GM12878 (cell line): ENCODE data around the gene PHEX. TPM values are rescaled to one million over a fixed set of nuclear protein-coding genes. Genes with fewer than 3 reads are reported as not detected.

Experiments
- ATAC-seq: fragments of 200-7000 bp; cut with Tn5 transposase; 3 replicates; pipeline ENCODE4 v1.9.1; 2020; ENCODE audit warnings: mild to moderate bottlenecking, moderate library complexity
- BruUV-seq: library from RNA; stranded (reverse); fragments of 400-500 nt; replicated peaks from 2 replicates; lab custom pipeline; 2021; lab: Mats Ljungman, UMichigan
- CTCF ChIA-PET: fragments of 300-600 bp; sonication (Branson Sonifier 250); formaldehyde crosslinking; extraction: SDS; loops from one replicate; lab custom pipeline; 2021; ENCODE audit warnings: inconsistent platforms; lab: Yijun Ruan, JAX
- POLR2A ChIA-PET: fragments of 350-600 bp; formaldehyde crosslinking; extraction: SDS; loops from one replicate; lab custom pipeline; 2021; ENCODE audit warnings: inconsistent platforms; lab: Charles Lee
- RAD21 ChIA-PET: fragments of 300-600 bp; sonication (Branson Sonifier 250); formaldehyde crosslinking; loops from one replicate; lab custom pipeline; 2023; ENCODE audit warnings: antibody characterized with exemption; ENCODE audit not compliant: unreplicated experiment; lab: Charles Lee
- SMC1A ChIA-PET: fragments of 300-600 bp; sonication (Branson Sonifier 250); formaldehyde crosslinking; loops from one replicate; lab custom pipeline; 2023; ENCODE audit not compliant: unreplicated experiment, uncharacterized antibody; lab: Charles Lee
- DNase-seq: peaks from one replicate; pipeline ENCODE4 v3.0.0-alpha.2; 2011; ENCODE audit warnings: low read depth, low spot score
- FAIRE-seq: peaks from 3 replicates; lab custom pipeline; 2011; peaks lifted over from hg19 to GRCh38; lab: Jason Lieb, UNC
- H2AFZ ChIP-seq: 2 replicates; pipeline ENCODE4 v1.6.0; 2011; ENCODE audit warnings: low read depth, low read length, control low read depth; ENCODE audit not compliant: control insufficient read depth
- H3K27ac ChIP-seq: 2 replicates; pipeline ENCODE4 v1.5.1; 2011; ENCODE audit warnings: control low read depth; ENCODE audit not compliant: control insufficient read depth, insufficient read depth
- H3K27me3 ChIP-seq, 2 experiments: replicated peaks in 1 of 2; 2 replicates each; pipeline versions ENCODE4 v1.6.0 to v1.6.1; 2011; ENCODE audit warnings: low read length in 1 of 2; ENCODE audit not compliant: control insufficient read depth in 2 of 2, insufficient read depth in 2 of 2
- H3K36me3 ChIP-seq, 2 experiments: 2 replicates each; pipeline ENCODE4 v1.5.1; 2011; ENCODE audit warnings: low read length in 1 of 2; ENCODE audit not compliant: control insufficient read depth in 2 of 2, insufficient read depth in 2 of 2
- H3K4me1 ChIP-seq: 2 replicates; pipeline ENCODE4 v1.6.1; 2011; ENCODE audit warnings: mild to moderate bottlenecking, low read length, moderate library complexity, mixed read lengths; ENCODE audit not compliant: control insufficient read depth, insufficient read depth
- H3K4me2 ChIP-seq: 2 replicates; pipeline ENCODE4 v1.6.0; 2011; ENCODE audit warnings: control low read depth; ENCODE audit not compliant: control insufficient read depth, insufficient read depth
- H3K4me3 ChIP-seq: fragments of 200-600 bp; sonication (generic); 2 replicates; pipeline ENCODE4 v1.5.1; 2016
- H3K79me2 ChIP-seq: 2 replicates; pipeline ENCODE4 v1.6.0; 2011; ENCODE audit warnings: low read length; ENCODE audit not compliant: control insufficient read depth, insufficient read depth
- H3K9ac ChIP-seq: 2 replicates; pipeline ENCODE4 v1.8.0; 2011; ENCODE audit warnings: low read length, control low read depth, mixed read lengths; ENCODE audit not compliant: control insufficient read depth, insufficient read depth
- H3K9me3 ChIP-seq: replicated peaks from 3 replicates; pipeline ENCODE4 v1.5.1; 2011; ENCODE audit warnings: mild to moderate bottlenecking, low read length; ENCODE audit not compliant: control insufficient read depth, insufficient read depth
- H4K20me1 ChIP-seq: 2 replicates; pipeline ENCODE4 v1.6.0; 2011; ENCODE audit not compliant: control insufficient read depth, insufficient read depth
- ASH2L ChIP-seq: fragments of 300-600, 200-600 bp; sonication (generic); IDR thresholded peaks from 2 replicates; pipeline ENCODE4 v1.6.1; 2017; ENCODE audit warnings: low read depth, mild to moderate bottlenecking, borderline replicate concordance
- ATF2 ChIP-seq: IDR thresholded peaks from 2 replicates; pipeline ENCODE4 v1.6.1; 2012; ENCODE audit warnings: low read length, inconsistent platforms
- ATF7 ChIP-seq: fragments of 450-650 bp; IDR thresholded peaks from 2 replicates; pipeline ENCODE4 v1.6.1; 2016; ENCODE audit warnings: low read depth, mild to moderate bottlenecking
- CHD2 ChIP-seq: IDR thresholded peaks from 2 replicates; pipeline ENCODE4 v1.6.1; 2011; ENCODE audit warnings: low read depth, low read length, improper control_type of control experiment, borderline replicate concordance
- EGR1 ChIP-seq, 2 experiments: IDR thresholded peaks; 1 replicate in 1 of 2; 2 replicates in 1 of 2; pipeline ENCODE4 v1.6.1; 2011 to 2012; ENCODE audit warnings: low read depth in 2 of 2, low read length in 2 of 2, borderline replicate concordance in 1 of 2, mild to moderate bottlenecking in 1 of 2, moderate library complexity in 1 of 2
- ELK1 ChIP-seq: IDR thresholded peaks from 2 replicates; pipeline ENCODE4 v1.6.1; 2012; ENCODE audit warnings: low read depth, low read length, improper control_type of control experiment
- IKZF2 ChIP-seq, 2 experiments: fragments of 450-650 bp; IDR thresholded peaks; 2 replicates each; pipeline ENCODE4 v1.6.1; 2017; ENCODE audit warnings: mild to moderate bottlenecking in 2 of 2, moderate library complexity in 2 of 2
- IRF5 ChIP-seq: fragments of 450-650 bp; IDR thresholded peaks from 2 replicates; pipeline ENCODE4 v1.6.1; 2017; ENCODE audit warnings: borderline replicate concordance
- MYC ChIP-seq: IDR thresholded peaks from 2 replicates; pipeline ENCODE4 v1.6.1; 2011; ENCODE audit warnings: mild to moderate bottlenecking, low read length, moderate library complexity, inconsistent platforms; ENCODE audit not compliant: insufficient read depth, insufficient replicate concordance, insufficient read length, severe bottlenecking
- PAX8 ChIP-seq: fragments of 450-650 bp; IDR thresholded peaks from 2 replicates; pipeline ENCODE4 v1.6.1; 2017; ENCODE audit warnings: mild to moderate bottlenecking, moderate library complexity
- POLR2AphosphoS5 ChIP-seq: IDR thresholded peaks from 2 replicates; pipeline ENCODE4 v1.6.1; 2011; ENCODE audit warnings: mild to moderate bottlenecking, low read length, inconsistent platforms
- PRDM15 ChIP-seq: fragments of 450-650 bp; formaldehyde crosslinking; IDR thresholded peaks from 2 replicates; pipeline ENCODE4 v1.4.0; 2020; ENCODE audit warnings: mild to moderate bottlenecking, moderate library complexity
- SMAD5 ChIP-seq: IDR thresholded peaks from 2 replicates; pipeline ENCODE4 v1.6.1; 2016; ENCODE audit warnings: antibody characterized with exemption, low read depth
- WGBS: methylation state at CpG from one replicate; pipeline ENCODE4 v1.1.6; 2016; ENCODE audit warnings: low lambda C conversion rate; ENCODE audit not compliant: insufficient replicate concordance, insufficient coverage; ENCODE audit errors: missing lambda C conversion rate; 5-methylcytosine and 5-hydroxymethylcytosine counted together
- in situ Hi-C: fragments of 300-500 bp; cut with MboI; formaldehyde crosslinking; loops from 9 replicates; pipeline ENCODE4 v1.14.3; 2018; ENCODE audit warnings: mixed read lengths
- intact Hi-C: fragments of 100-400 bp; cut with micrococcal nuclease; formaldehyde crosslinking; loops from one replicate; pipeline ENCODE4 v1.14.2; 2022; ENCODE audit not compliant: unreplicated experiment
- polyA plus RNA-seq, 11 experiments: library from polyadenylated mRNA; depleted of rRNA in 4 of 11; unstranded in 6 of 11; stranded (reverse) in 5 of 11; fragments of >200 nt; fragmentation: Nextera tagmentation in 4 of 11; fragmentation: Illumina TruSeq in 1 of 11; extraction: Ambion mirVana in 4 of 11; extraction: Trizol in 1 of 11; gene quantifications; 1 replicate in 1 of 11; 2 replicates in 10 of 11; pipeline versions ENCODE4 v1.2.1 to v1.2.3, GENCODE V29; 2011 to 2016; ENCODE audit warnings: inconsistent platforms in 2 of 11, missing spikeins in 2 of 11, low read depth in 1 of 11
- total RNA-seq, 4 experiments: library from RNA; depleted of rRNA in 3 of 4; stranded (reverse); fragments of >200 nt in 3 of 4; fragmentation: Illumina TruSeq in 1 of 4; extraction: Trizol in 1 of 4; gene quantifications; 2 replicates each; pipeline versions ENCODE4 v1.2.1 to v1.2.3, GENCODE V29; 2013 to 2021

PHEX gene
- total and polyA plus RNA-seq, 10 of the 15 experiments (the other 5 are each of a cell fraction or from before 2014, with no cell fraction given): 0.12 to 97.2 (median 0.55) TPM

GRCh38 chrX:22063284-22063683 is 31.2 kb downstream of the PHEX start (continued):
- TF ChIP-seq IRF5: no peak
- no peak for TF ChIP-seq PAX8
- peak; percentile 97 to 98 for TF ChIP-seq IKZF2 (IDR thresholded peaks at IDR 0.05)
- no peak for TF ChIP-seq PRDM15 (CRISPR knock-in tag)
- peak; percentile 86 for TF ChIP-seq ATF7

- no peaks in the 10 kb centered on the region for H3K36me3 ChIP-seq
- ChIA-PET SMC1A (interaction anchor here (0.6 to 11.8 kb wide), 22 partner anchors 9 to 269 kb away, joined by 3 to 168 read pairs (median 4); no protein-coding TSS in a partner anchor), RAD21 (interaction anchor here (0.7 to 8.6 kb wide), 14 partner anchors 9 to 84 kb away, joined by 3 to 82 read pairs (median 8); no protein-coding TSS in a partner anchor), CTCF (interaction anchor here (1.0 to 7.2 kb wide), 9 partner anchors 9 to 84 kb away, joined by 3 to 80 read pairs (median 6); no protein-coding TSS in a partner anchor), POLR2A (interaction anchor here (0.6 to 2.0 kb wide), 6 partner anchors 9 to 161 kb away, joined by 3 to 9 read pairs (median 4); no protein-coding TSS in a partner anchor)
- DNase-seq (no peak), FAIRE-seq (no peak), ATAC-seq (peak; percentile 21; the same call in 1 of the 3 replicates)
- H3K4me2 ChIP-seq: no peak overlapping the region
- H3K9me3 ChIP-seq: no peaks in the 10 kb centered on the region
- intact Hi-C loops: no loop called here
- BruUV-seq: no TSS peak
- 56% methylated on average over 4 of the region's 4 CpGs for WGBS
- no peaks in the 10 kb centered on the region for H3K79me2 ChIP-seq
- H3K9ac ChIP-seq: no peak overlapping the region
- no peak overlapping the region for H3K27ac ChIP-seq
- no peaks in the 10 kb centered on the region for H3K4me1 ChIP-seq
- no peak overlapping the region for H2AFZ ChIP-seq
- in situ Hi-C loops: no loop called here
- no peaks in the 10 kb centered on the region for H3K27me3 ChIP-seq
- no peak overlapping the region for H3K4me3 ChIP-seq
- H4K20me1 ChIP-seq: no peaks in the 10 kb centered on the region
- TF ChIP-seq SMAD5 (no peak), EGR1 (IDR thresholded peaks at IDR 0.05; ENCODE audit: borderline replicate concordance in 1 of 2, low read depth in 2 of 2, low read length in 2 of 2) (no peak), CHD2 (no peak), ELK1 (no peak), ATF2 (no peak), ASH2L (no peak), POLR2AphosphoS5 (no peak), MYC (no peak)
These were observed 37.5 kb downstream of the PHEX start for GRCh38 chrX:22069586-22069985.
